ENCODE data around the gene CYP24A1.

CYP24A1 gene

GRCh38 chr20:54111460-54111859 lies 62.3 kb downstream of the CYP24A1 start:
- DNase-seq, result no peak

GRCh38 chr20:54110457-54110856 lies 63.3 kb downstream of the CYP24A1 start:
- DNase-seq, result no peak

GRCh38 chr20:54110041-54110440 lies 63.7 kb downstream of the CYP24A1 start:
- DNase-seq, result peak in 2 of 4 experiments; percentile 26 to 33

DNA sequence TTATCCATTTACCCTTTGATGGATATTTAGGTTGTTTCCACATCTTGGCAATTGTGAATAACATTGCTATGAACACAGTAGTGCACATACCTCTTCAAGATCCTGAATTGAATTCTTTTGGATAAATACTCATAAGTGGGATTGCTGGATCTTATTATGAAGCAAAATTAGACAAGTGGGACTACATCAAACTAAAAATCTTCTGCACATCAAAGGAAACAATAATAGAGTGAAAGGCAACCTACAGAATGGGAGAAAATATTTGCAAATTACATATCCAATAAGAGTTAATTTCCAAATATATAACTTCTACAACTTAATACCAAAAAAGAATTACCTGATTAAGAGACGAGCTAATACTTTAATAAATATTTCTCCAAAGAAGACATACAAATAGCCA lies 65.0 kb downstream of the CYP24A1 start:
- DNase-seq, result no peak

- no peak for DNase-seq
Measured at GRCh38 chr20:54108326-54108642, 65.5 kb downstream of the CYP24A1 start.

DNA sequence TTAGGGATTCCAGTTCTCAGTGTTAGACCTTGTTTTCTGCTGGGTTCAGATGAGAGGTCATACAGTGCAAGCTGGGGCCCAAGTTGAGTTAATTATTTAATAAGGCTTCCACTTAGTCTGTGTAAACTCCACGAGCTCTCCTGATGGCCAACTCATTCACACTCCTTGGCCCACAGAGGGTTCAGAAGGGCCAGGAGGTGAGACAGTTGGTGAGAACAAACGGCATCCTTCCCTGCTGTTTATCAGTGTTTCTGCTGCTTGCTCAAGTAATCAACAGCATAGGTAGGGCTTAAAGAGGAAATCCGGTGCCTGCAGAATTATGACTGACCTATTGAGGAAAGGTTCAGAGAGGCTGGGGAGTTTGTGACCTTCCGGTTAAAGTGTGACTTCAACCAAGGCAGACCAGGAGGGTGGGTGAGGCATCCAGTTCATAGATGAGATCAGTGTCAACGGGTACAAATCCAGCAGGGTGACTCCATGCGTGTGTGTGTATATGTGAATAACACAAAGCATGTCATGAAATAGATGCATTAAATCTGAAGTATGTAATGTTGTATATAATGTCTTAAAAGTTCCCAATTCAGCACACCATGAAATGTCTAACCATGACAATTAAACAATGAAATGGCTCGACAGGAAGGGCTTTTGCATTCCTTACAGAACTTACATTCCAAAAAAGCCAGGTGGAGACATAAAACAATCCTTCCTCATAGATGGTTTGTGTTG lies 66.0 kb downstream of the CYP24A1 start:
- DNase-seq, result no peak

DNA sequence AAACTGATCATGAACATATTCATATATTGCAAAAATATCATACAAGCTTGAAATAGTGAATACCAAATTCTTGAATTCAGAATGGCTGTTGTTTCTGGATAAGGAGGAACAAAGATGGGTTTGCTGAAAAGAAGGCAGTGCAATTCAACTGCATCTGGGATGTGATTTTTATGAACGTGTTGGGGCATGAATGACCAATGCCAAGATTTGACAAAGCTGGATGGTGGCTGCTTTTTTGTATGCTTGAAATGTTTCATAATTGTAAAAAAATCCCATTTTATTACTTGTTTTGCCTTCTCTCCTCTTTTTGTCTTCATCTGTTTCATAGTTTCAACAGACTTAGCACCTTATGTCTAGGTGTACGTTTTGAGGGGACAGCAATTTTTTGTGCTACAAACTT lies 66.6 kb downstream of the CYP24A1 start:
- no peak for DNase-seq

GRCh38 chr20:54106162-54106561 lies 67.6 kb downstream of the CYP24A1 start:
- DNase-seq, result no peak

GRCh38 chr20:54105653-54106052 lies 68.1 kb downstream of the CYP24A1 start:
- no peak for DNase-seq

DNA sequence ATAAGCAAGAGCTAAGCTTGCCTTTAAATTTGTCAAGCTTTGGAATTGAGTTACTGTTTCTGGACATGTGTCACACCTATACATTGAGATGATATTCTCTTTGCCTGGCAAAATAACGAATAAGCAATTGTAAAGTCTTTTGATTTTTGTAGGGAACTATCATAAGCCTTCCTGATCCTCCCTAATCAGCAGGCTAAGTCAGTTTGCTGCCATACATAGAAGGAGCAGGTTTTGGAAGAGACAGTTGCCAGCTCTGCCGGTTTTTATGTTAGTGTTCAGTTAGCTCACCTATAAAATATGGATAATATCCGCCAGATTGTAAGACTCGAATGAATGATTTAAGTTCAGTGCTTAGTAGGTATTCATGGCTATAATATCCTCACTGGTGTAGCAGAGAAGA lies 69.0 kb downstream of the CYP24A1 start:
- DNase-seq, result no peak

- no peak for DNase-seq
Measured at GRCh38 chr20:54103762-54104600, 69.8 kb downstream of the CYP24A1 start.

Measured in suppressor macrophage (primary cell).